Liver (tissue), 9 donors: ENCODE results near the gene IMPA2. TPM values are rescaled to one million over a fixed set of nuclear protein-coding genes. Genes with fewer than 3 reads are reported as not detected.

Experiments used
- DNase-seq: peaks from one replicate; pipeline ENCODE4 v3.0.0-alpha.2; 2017; ENCODE audit warnings: low spot score
- H3K27ac ChIP-seq, 2 donors: one replicate each; pipeline ENCODE4 v1.7.0; 2013; ENCODE audit warnings: inconsistent platforms in 2 of 2, low read length in 2 of 2, control low read depth in 1 of 2, low read depth in 1 of 2, mild to moderate bottlenecking in 1 of 2
- H3K27me3 ChIP-seq, 4 donors: one replicate each; pipeline versions ENCODE4 v1.6.1 to v1.7.0; 2013; ENCODE audit warnings: low read length in 3 of 4, inconsistent platforms in 1 of 4, mild to moderate bottlenecking in 1 of 4, moderate library complexity in 1 of 4; ENCODE audit not compliant: control insufficient read depth in 4 of 4, insufficient read depth in 4 of 4
- H3K36me3 ChIP-seq, 4 donors: one replicate each; pipeline versions ENCODE4 v1.6.1 to v1.7.0; 2013; ENCODE audit warnings: low read length in 3 of 4, mild to moderate bottlenecking in 3 of 4, low read depth in 1 of 4, moderate library complexity in 1 of 4; ENCODE audit not compliant: control insufficient read depth in 4 of 4, insufficient read depth in 3 of 4
- H3K4me1 ChIP-seq, 4 donors: one replicate each; pipeline versions ENCODE4 v1.6.1 to v1.7.0; 2013; ENCODE audit warnings: low read length in 3 of 4, mild to moderate bottlenecking in 3 of 4, moderate library complexity in 1 of 4; ENCODE audit not compliant: control insufficient read depth in 4 of 4, insufficient read depth in 4 of 4
- H3K4me3 ChIP-seq, 3 donors: one replicate each; pipeline versions ENCODE4 v1.6.1 to v1.7.0; 2013; ENCODE audit warnings: low read length in 3 of 3, control low read depth in 1 of 3, low read depth in 1 of 3, mild to moderate bottlenecking in 1 of 3
- H3K9ac ChIP-seq, 2 donors: one replicate each; pipeline ENCODE4 v1.7.0; 2013; ENCODE audit warnings: low read length in 2 of 2, mild to moderate bottlenecking in 2 of 2, moderate library complexity in 2 of 2, control low read depth in 1 of 2, low read depth in 1 of 2
- H3K9me3 ChIP-seq, 4 donors: one replicate each; pipeline versions ENCODE4 v1.6.1 to v1.7.0; 2013; ENCODE audit warnings: low read length in 3 of 4; ENCODE audit not compliant: control insufficient read depth in 4 of 4
- FOXA1 ChIP-seq: IDR thresholded peaks from 2 replicates; pipeline ENCODE4 v1.6.1; 2016; ENCODE audit warnings: antibody characterized with exemption
- FOXA2 ChIP-seq: IDR thresholded peaks from 2 replicates; pipeline ENCODE4 v1.6.1; 2016; ENCODE audit warnings: antibody characterized with exemption
- HNF4A ChIP-seq, 2 donors: conservative IDR thresholded peaks; 2 replicates each; pipeline ENCODE4 v1.6.1; 2016; ENCODE audit warnings: antibody characterized with exemption in 2 of 2, mild to moderate bottlenecking in 2 of 2
- HNF4G ChIP-seq: IDR thresholded peaks from 2 replicates; pipeline ENCODE4 v1.6.1; 2016; ENCODE audit warnings: antibody characterized with exemption
- NR2F2 ChIP-seq: IDR thresholded peaks from 2 replicates; pipeline ENCODE4 v1.6.1; 2016; ENCODE audit warnings: antibody characterized with exemption
- RAD21 ChIP-seq, 2 donors: IDR thresholded peaks; 2 replicates each; pipeline ENCODE4 v1.6.1; 2016; ENCODE audit warnings: antibody characterized with exemption in 2 of 2, mild to moderate bottlenecking in 2 of 2
- RXRA ChIP-seq, 2 donors: IDR thresholded peaks; 2 replicates each; pipeline ENCODE4 v1.6.1; 2017 to 2018; ENCODE audit warnings: antibody characterized with exemption in 2 of 2, mild to moderate bottlenecking in 1 of 2
- SP1 ChIP-seq: IDR thresholded peaks from 2 replicates; pipeline ENCODE4 v1.6.1; 2018; ENCODE audit warnings: antibody characterized with exemption, mild to moderate bottlenecking
- YY1 ChIP-seq: IDR thresholded peaks from 2 replicates; pipeline ENCODE4 v1.6.1; 2016; ENCODE audit warnings: antibody characterized with exemption, mild to moderate bottlenecking
- WGBS: extraction: QIAGEN DNeasy Blood & Tissue Kit; methylation state at CpG from one replicate; pipeline ENCODE4 v1.1.7; 2013; 5-methylcytosine and 5-hydroxymethylcytosine counted together
- polyA plus RNA-seq, 2 donors: library from polyadenylated mRNA; stranded (reverse) in 1 of 2; unstranded in 1 of 2; fragments of 200-250 nt in 1 of 2; fragments of >200 nt in 1 of 2; fragmentation: Nextera tagmentation in 1 of 2; extraction: Ambion mirVana in 1 of 2; gene quantifications; one replicate each; pipeline versions ENCODE4 v1.2.1 to v1.2.3, GENCODE V29; 2013 to 2015
- total RNA-seq, 2 donors: library from RNA; depleted of rRNA; stranded (reverse); fragments of >200 nt; gene quantifications; one replicate each; pipeline ENCODE4 v1.2.3, GENCODE V29; 2014
- TF ChIP-seq, protein P1 (sequence below): IDR thresholded peaks from 2 replicates; pipeline ENCODE4 v1.6.1; 2016; ENCODE audit warnings: antibody characterized with exemption
- TF ChIP-seq, protein P2 (sequence below): IDR thresholded peaks from 2 replicates; pipeline ENCODE4 v1.6.1; 2016; ENCODE audit warnings: antibody characterized with exemption, mild to moderate bottlenecking
- TF ChIP-seq, protein P3 (sequence below): fragments of 150-350 bp; IDR thresholded peaks from 2 replicates; pipeline ENCODE4 v1.5.1; 2017; ENCODE audit warnings: improper control_type of control experiment, low read depth, low read length; ENCODE audit not compliant: missing input control
- TF ChIP-seq, protein P4 (sequence below): IDR thresholded peaks from 2 replicates; pipeline ENCODE4 v1.6.1; 2016; ENCODE audit warnings: antibody characterized with exemption
- donor health status: healthy.
- donor health status: healthy.
- donor health status: healthy.
- donor health status: healthy.
- donor health status: healthy.

The IMPA2 gene
- total and polyA plus RNA-seq, 4 donors, result 27.5 to 55.8 (median 48.2) TPM

DNA sequence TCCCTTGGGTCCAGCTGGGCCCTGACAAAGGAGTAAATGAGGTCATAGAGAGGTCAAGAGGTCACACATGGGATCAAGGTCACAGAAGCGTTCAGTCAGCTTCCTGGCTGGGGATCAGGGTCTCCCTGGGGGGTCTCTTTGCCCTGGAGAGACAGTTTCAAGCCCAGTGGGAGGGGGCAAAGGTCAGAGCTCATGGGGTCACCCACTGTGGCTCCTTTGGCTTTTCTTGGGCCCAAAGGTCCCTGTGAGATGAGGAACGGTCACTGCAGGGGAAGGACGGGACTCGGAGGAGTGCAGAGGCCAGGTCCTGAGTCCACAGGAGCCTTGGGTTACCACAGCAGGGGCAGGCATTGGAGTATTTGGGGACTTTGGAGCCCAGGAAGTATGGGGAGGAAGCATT is 81.7 kb downstream of the IMPA2 start:
- TF ChIP-seq, protein P1, sequence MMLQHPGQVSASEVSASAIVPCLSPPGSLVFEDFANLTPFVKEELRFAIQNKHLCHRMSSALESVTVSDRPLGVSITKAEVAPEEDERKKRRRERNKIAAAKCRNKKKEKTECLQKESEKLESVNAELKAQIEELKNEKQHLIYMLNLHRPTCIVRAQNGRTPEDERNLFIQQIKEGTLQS, result no peak
- peak; percentile 33 for TF ChIP-seq NR2F2
- no peak for DNase-seq
- H3K9me3 ChIP-seq, result no peaks in the 10 kb centered on the region
- no peaks in the 10 kb centered on the region for H3K4me1 ChIP-seq
- H3K27ac ChIP-seq, result no peak overlapping the region
- H3K9ac ChIP-seq, result no peak overlapping the region
- no peaks in the 10 kb centered on the region for H3K36me3 ChIP-seq
- 69% methylated on average over 4 of the region's 4 CpGs for WGBS
- no peaks in the 10 kb centered on the region for H3K27me3 ChIP-seq
- no peak overlapping the region for H3K4me3 ChIP-seq

DNA sequence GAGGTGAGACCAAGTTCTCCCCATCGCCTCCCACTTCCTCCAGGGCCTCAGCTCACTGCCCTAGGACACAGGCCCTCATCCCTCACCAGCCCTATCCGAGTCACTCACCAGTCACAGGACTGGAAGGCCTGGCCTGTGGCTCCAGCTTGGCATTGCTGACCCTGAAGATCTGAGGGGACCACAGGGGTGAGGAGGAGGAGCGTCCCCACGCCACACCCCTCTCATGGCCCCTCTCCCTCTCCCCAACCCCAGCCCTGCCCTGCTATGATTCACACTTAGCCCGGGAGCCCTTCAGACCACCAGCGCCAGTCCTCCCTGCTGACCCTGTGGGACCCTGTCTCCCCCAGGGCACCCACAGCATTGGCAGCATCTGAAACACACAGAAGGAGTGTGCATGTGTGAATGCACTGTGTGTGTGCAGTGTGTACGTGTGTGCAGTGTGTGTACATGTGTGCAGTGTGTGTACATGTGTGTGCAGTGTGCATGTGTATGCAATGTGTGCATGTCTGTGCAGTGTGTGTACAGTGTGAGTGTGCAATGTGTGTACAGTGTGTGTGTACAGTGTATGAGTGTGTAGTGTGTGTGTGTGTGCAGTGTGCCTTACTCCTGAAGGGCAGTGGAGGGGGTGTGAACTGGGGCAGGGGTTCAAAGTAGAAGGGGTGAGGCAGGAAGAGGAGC is 82.9 kb downstream of the IMPA2 start:
- Histone ChIP-seq H3K27me3 (no peaks in the 10 kb centered on the region), H3K36me3 (no peaks in the 10 kb centered on the region), H3K9me3 (no peaks in the 10 kb centered on the region), H3K4me3 (no peak overlapping the region), H3K9ac (no peak overlapping the region), H3K4me1 (no peaks in the 10 kb centered on the region), H3K27ac (no peak overlapping the region)
- no peak for DNase-seq
- TF ChIP-seq, protein P2, sequence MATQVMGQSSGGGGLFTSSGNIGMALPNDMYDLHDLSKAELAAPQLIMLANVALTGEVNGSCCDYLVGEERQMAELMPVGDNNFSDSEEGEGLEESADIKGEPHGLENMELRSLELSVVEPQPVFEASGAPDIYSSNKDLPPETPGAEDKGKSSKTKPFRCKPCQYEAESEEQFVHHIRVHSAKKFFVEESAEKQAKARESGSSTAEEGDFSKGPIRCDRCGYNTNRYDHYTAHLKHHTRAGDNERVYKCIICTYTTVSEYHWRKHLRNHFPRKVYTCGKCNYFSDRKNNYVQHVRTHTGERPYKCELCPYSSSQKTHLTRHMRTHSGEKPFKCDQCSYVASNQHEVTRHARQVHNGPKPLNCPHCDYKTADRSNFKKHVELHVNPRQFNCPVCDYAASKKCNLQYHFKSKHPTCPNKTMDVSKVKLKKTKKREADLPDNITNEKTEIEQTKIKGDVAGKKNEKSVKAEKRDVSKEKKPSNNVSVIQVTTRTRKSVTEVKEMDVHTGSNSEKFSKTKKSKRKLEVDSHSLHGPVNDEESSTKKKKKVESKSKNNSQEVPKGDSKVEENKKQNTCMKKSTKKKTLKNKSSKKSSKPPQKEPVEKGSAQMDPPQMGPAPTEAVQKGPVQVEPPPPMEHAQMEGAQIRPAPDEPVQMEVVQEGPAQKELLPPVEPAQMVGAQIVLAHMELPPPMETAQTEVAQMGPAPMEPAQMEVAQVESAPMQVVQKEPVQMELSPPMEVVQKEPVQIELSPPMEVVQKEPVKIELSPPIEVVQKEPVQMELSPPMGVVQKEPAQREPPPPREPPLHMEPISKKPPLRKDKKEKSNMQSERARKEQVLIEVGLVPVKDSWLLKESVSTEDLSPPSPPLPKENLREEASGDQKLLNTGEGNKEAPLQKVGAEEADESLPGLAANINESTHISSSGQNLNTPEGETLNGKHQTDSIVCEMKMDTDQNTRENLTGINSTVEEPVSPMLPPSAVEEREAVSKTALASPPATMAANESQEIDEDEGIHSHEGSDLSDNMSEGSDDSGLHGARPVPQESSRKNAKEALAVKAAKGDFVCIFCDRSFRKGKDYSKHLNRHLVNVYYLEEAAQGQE, result no peak
- TF ChIP-seq HNF4G (no peak), SP1 (no peak), NR2F2 (no peak), YY1 (no peak), RAD21 (IDR thresholded peaks at IDR 0.05) (no peak), FOXA1 (no peak), FOXA2 (no peak), RXRA (IDR thresholded peaks at IDR 0.05) (no peak), HNF4A (conservative IDR thresholded peaks at IDR 0.05) (no peak)
- TF ChIP-seq, protein P3, sequence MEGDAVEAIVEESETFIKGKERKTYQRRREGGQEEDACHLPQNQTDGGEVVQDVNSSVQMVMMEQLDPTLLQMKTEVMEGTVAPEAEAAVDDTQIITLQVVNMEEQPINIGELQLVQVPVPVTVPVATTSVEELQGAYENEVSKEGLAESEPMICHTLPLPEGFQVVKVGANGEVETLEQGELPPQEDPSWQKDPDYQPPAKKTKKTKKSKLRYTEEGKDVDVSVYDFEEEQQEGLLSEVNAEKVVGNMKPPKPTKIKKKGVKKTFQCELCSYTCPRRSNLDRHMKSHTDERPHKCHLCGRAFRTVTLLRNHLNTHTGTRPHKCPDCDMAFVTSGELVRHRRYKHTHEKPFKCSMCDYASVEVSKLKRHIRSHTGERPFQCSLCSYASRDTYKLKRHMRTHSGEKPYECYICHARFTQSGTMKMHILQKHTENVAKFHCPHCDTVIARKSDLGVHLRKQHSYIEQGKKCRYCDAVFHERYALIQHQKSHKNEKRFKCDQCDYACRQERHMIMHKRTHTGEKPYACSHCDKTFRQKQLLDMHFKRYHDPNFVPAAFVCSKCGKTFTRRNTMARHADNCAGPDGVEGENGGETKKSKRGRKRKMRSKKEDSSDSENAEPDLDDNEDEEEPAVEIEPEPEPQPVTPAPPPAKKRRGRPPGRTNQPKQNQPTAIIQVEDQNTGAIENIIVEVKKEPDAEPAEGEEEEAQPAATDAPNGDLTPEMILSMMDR, result no peak
- TF ChIP-seq, protein P4, sequence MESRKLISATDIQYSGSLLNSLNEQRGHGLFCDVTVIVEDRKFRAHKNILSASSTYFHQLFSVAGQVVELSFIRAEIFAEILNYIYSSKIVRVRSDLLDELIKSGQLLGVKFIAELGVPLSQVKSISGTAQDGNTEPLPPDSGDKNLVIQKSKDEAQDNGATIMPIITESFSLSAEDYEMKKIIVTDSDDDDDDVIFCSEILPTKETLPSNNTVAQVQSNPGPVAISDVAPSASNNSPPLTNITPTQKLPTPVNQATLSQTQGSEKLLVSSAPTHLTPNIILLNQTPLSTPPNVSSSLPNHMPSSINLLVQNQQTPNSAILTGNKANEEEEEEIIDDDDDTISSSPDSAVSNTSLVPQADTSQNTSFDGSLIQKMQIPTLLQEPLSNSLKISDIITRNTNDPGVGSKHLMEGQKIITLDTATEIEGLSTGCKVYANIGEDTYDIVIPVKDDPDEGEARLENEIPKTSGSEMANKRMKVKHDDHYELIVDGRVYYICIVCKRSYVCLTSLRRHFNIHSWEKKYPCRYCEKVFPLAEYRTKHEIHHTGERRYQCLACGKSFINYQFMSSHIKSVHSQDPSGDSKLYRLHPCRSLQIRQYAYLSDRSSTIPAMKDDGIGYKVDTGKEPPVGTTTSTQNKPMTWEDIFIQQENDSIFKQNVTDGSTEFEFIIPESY, result no peak
- 90% methylated on average over 7 of the region's 7 CpGs for WGBS
